OCI-LY7 (cell line): ENCODE results near the gene PKD1.
"Not testable (repeated sequence)": the region's sequence is repeated elsewhere in the genome, so short reads cannot be mapped to it uniquely, and the experiment has no call there.

Experiments
- EZH2phosphoT487 ChIP-seq: fragments of 200-600 bp; sonication (generic); IDR thresholded peaks from 2 replicates; pipeline ENCODE4 v1.6.1; 2018; ENCODE audit warnings: low read depth, borderline replicate concordance, mild to moderate bottlenecking, mixed run types, antibody characterized with exemption, low read length, moderate library complexity, mixed read lengths
- TF ChIP-seq, protein P1 (sequence below): fragments of 200-600 bp; sonication (generic); conservative IDR thresholded peaks from 2 replicates; pipeline ENCODE4 v1.5.1; 2014; ENCODE audit warnings: mild to moderate bottlenecking, antibody characterized with exemption, low read length, moderate library complexity, mixed read lengths

DNA sequence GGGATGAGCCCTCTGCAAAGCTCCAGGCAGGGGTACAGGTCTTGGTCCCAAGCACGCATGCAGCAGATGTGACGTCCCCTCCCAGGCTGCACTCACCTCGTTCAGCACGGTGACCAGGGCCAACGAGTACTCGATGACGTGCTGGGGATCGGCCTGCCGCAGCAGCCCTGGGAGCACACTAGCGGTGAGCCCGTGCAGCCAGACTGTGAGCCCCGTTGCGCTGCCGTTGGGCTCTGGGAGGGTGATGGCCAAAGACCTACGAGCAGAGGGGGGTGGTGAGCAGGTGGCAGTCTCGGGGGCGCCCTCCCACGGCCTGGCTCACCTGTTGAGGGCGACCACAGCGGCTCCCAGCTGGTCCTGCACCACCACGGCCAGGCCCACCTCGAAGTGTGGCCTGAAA lies 29.9 kb downstream of the PKD1 start:
- TF ChIP-seq, protein P1, sequence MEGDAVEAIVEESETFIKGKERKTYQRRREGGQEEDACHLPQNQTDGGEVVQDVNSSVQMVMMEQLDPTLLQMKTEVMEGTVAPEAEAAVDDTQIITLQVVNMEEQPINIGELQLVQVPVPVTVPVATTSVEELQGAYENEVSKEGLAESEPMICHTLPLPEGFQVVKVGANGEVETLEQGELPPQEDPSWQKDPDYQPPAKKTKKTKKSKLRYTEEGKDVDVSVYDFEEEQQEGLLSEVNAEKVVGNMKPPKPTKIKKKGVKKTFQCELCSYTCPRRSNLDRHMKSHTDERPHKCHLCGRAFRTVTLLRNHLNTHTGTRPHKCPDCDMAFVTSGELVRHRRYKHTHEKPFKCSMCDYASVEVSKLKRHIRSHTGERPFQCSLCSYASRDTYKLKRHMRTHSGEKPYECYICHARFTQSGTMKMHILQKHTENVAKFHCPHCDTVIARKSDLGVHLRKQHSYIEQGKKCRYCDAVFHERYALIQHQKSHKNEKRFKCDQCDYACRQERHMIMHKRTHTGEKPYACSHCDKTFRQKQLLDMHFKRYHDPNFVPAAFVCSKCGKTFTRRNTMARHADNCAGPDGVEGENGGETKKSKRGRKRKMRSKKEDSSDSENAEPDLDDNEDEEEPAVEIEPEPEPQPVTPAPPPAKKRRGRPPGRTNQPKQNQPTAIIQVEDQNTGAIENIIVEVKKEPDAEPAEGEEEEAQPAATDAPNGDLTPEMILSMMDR = not testable (repeated sequence)
- not testable (repeated sequence) for TF ChIP-seq EZH2phosphoT487
